BE2C (cell line): ENCODE data around the gene CFAP221.

Experiments used
- DNase-seq: peaks from one replicate; pipeline ENCODE4 v3.0.0-alpha.2; 2020
- H3K27me3 ChIP-seq: fragments of 250-450 bp; sonication (Bioruptor Pico); 2 replicates; pipeline ENCODE4 v1.5.1; 2020; ENCODE audit warnings: mild to moderate bottlenecking
- H3K36me3 ChIP-seq: fragments of 250-450 bp; sonication (Bioruptor Pico); 2 replicates; pipeline ENCODE4 v1.5.1; 2020; ENCODE audit warnings: mild to moderate bottlenecking
- H3K4me1 ChIP-seq: fragments of 250-450 bp; sonication (Bioruptor Pico); 2 replicates; pipeline ENCODE4 v1.5.1; 2020
- H3K4me3 ChIP-seq: 2 replicates; pipeline ENCODE4 v1.5.1; 2011; ENCODE audit warnings: low read depth, low read length
- H3K9me3 ChIP-seq: fragments of 250-450 bp; sonication (Bioruptor Pico); 2 replicates; pipeline ENCODE4 v1.5.1; 2020
- CTCF ChIP-seq: IDR thresholded peaks from 2 replicates; pipeline ENCODE4 v1.5.1; 2012; ENCODE audit warnings: mild to moderate bottlenecking, low read depth, low read length

CFAP221 gene

GRCh38 chr2:119647440-119648169 lies 103.4 kb downstream of the CFAP221 start:
- Histone ChIP-seq H3K4me3 (no peak overlapping the region), H3K4me1 (no peaks in the 10 kb centered on the region), H3K9me3 (no peaks in the 10 kb centered on the region), H3K27me3 (no peaks in the 10 kb centered on the region), H3K36me3 (no peaks in the 10 kb centered on the region)
- no peak for TF ChIP-seq CTCF
- no peak for DNase-seq

- TF ChIP-seq CTCF = no peak
- no peaks in the 10 kb centered on the region for H3K36me3 ChIP-seq
- DNase-seq = no peak
- no peaks in the 10 kb centered on the region for H3K9me3 ChIP-seq
- H3K27me3 ChIP-seq = no peaks in the 10 kb centered on the region
- no peak overlapping the region for H3K4me3 ChIP-seq
- no peaks in the 10 kb centered on the region for H3K4me1 ChIP-seq
These were observed 105.2 kb downstream of the CFAP221 start for GRCh38 chr2:119649364-119649917.

GRCh38 chr2:119650206-119650605 lies 106.0 kb downstream of the CFAP221 start:
- TF ChIP-seq CTCF = no peak
- no peak overlapping the region for H3K4me3 ChIP-seq
- no peaks in the 10 kb centered on the region for H3K4me1 ChIP-seq
- no peaks in the 10 kb centered on the region for H3K9me3 ChIP-seq
- H3K27me3 ChIP-seq = no peaks in the 10 kb centered on the region
- no peaks in the 10 kb centered on the region for H3K36me3 ChIP-seq
- no peak for DNase-seq

GRCh38 chr2:119650846-119651370 lies 106.7 kb downstream of the CFAP221 start:
- no peak for DNase-seq
- Histone ChIP-seq H3K27me3 (no peaks in the 10 kb centered on the region), H3K4me3 (no peak overlapping the region), H3K4me1 (no peaks in the 10 kb centered on the region), H3K9me3 (no peaks in the 10 kb centered on the region), H3K36me3 (no peaks in the 10 kb centered on the region)
- no peak for TF ChIP-seq CTCF

- TF ChIP-seq CTCF = no peak
- no peak for DNase-seq
- Histone ChIP-seq H3K27me3 (no peaks in the 10 kb centered on the region), H3K4me1 (no peaks in the 10 kb centered on the region), H3K36me3 (no peaks in the 10 kb centered on the region), H3K4me3 (no peak overlapping the region), H3K9me3 (no peaks in the 10 kb centered on the region)
These were observed 113.4 kb downstream of the CFAP221 start for GRCh38 chr2:119657466-119658145.
